GM08714 (cell line): ENCODE data around the gene OR1L6.

Source experiments
- H3K4me3 ChIP-seq: fragments of 200-500 bp; sonication (Bioruptor generic); 2 replicates; pipeline ENCODE4 v1.5.1; 2014; ENCODE audit warnings: mild to moderate bottlenecking, low read length, inconsistent platforms
- ZNF274 ChIP-seq: IDR thresholded peaks from 2 replicates; pipeline ENCODE4 v1.6.1; 2012; ENCODE audit warnings: mild to moderate bottlenecking, low read depth, low read length

OR1L6 gene

GRCh38 chr9:122789256-122790046 is 47.3 kb downstream of the OR1L6 start:
- no peak for TF ChIP-seq ZNF274
- no peak overlapping the region for H3K4me3 ChIP-seq

GRCh38 chr9:122791872-122792669 is 50.0 kb downstream of the OR1L6 start:
- H3K4me3 ChIP-seq, result no peak overlapping the region
- TF ChIP-seq ZNF274, result no peak

- H3K4me3 ChIP-seq, result no peak overlapping the region
Measured at GRCh38 chr9:122797316-122798063, 55.4 kb downstream of the OR1L6 start.

More at GRCh38 chr9:122797316-122798063, 55.4 kb downstream of the OR1L6 start:
- no peak for TF ChIP-seq ZNF274
